Femur (tissue), 1 donor: ENCODE data around the gene PERM1.
"Not testable (repeated sequence)": the region's sequence is repeated elsewhere in the genome, so short reads cannot be mapped to it uniquely, and the experiment has no call there.

Experiments used
- DNase-seq: peaks from one replicate; pipeline ENCODE4 v3.0.0-alpha.2; 2017

The PERM1 gene

DNA sequence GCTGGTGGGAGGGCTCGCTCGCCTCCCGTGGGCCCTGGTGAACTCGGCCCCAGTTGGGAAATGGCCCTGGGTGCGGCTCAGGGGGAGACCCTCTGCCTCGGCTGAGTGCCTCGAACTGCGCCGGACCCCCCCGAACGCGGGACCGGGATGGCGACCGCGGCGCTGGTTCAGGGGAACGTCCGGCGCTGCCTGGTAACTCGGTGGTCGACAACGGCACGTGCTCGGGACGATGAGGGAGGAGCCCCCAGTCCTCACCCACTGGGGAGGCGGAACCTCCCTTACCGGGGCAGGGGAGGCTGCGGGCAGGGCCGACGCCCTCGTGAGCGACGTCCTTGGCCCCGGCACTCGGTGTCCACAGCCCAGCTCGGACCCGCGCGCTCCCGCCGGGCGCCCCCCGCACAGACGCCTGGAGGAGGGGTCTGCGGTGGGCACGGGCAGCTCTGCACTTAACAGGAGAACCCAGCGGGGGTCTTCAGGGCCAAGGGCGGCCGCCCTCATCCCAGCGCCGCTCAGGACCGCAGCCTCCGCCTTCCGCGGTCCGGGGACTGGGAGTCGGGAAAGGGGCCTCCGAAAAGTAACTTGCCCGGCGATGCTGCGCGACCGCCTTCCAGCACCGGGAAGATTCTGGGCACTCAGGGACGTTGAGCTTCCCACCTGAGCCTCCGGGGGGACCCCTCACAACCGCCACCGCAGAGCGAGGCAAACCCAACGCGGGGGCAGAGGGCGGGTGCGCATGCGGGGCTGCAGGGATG lies 16.3 kb upstream of the PERM1 start:
- DNase-seq: peak; percentile 39

DNA sequence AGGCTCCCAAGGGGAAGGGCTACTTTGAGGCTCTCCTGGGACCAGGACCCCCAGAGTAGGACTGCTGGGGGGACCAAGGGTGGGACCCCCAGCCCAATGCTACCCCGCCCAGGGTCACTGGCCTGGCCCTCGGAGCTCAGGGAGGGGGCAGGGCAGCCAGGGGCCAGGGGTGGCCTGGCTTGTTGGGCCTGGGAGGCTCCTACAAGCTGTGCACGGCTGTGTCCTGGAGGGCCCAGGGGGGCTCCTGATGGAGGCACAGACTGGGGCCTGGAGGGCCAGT lies 15.8 kb upstream of the PERM1 start:
- DNase-seq: no peak

DNA sequence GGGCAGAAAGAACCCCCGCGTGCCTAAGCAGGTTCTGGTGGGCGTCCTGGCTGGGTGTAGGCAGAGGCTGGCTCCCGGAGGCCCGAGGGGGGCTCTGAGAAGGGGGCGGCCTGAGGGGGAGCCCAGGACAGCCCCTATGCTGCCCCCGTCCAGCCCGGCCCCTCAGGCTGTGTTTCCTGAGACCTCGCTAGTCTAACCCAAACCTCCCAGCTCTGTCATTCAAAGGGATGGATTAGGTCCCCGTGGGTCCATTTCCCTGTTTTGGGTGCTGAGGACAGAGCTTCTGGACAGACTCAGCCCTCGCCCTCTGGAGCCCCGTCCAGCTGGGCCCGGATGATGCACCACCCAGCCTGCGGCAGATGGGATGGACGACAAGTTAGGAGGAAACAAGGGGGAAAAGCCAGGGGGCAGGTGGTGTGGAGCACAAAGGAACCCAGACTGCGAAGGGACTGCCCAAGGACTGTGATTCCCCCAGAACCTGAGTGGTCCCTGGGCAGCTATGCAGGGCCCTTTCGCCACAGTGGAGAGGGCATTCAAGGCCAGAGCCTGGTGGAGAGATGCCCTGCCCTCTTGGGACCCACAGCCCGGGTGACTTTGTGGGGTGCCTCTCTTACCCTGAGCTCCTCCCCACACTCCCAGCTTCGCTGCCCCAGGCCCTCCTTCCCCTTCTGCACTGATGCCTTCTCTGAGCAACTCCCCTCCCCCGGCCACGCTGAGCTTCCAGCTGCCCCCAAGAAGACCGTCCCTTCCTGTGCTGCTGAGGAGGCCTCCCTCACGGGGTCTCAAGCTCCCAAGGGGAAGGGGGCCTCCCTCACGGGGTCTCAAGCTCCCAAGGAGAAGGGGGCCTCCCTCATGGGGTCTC lies 15.2 kb upstream of the PERM1 start:
- DNase-seq: no peak

DNA sequence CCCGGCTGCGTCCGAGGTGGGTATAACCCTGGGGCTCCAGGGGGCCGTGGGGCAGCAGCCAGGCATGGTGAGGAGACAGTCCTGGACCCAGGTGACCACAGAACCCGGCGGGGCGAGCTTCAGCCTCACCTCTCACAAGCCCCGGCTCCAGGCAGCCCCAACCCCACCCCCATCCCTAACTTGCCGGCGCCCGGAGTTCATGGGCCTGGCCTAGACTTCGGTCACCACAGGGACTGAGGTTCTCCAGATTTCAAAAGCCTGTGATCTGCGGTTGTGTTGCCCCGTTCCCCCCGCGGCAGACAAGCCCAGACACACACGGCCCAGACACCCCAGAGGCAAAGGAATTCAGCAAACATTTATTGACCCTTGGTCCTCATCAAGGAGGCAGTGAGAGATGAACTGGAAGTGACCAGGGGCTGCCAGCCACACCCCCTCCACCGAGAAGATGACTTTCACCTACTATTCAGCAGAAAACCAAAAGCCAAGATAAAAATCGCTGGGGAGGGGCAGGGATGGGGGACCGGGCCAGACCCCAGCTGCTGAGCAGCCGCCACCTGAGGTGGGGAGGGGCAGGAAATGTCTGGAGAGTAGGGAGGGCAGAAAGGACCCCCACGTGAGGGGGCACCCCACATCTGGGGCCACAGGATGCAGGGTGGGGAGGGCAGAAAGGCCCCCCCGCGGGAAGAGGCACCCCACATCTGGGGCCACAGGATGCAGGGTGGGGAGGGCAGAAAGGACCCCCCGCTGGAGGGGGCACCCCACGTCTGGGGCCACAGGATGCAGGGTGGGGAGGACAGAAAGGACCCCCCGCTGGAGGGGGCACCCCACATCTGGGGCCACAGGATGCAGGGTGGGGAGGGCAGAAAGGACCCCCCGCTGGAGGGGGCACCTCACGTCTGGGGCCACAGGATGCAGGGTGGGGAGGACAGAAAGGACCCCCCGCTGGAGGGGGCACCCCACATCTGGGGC lies 14.1 kb upstream of the PERM1 start:
- no peak for DNase-seq

DNA sequence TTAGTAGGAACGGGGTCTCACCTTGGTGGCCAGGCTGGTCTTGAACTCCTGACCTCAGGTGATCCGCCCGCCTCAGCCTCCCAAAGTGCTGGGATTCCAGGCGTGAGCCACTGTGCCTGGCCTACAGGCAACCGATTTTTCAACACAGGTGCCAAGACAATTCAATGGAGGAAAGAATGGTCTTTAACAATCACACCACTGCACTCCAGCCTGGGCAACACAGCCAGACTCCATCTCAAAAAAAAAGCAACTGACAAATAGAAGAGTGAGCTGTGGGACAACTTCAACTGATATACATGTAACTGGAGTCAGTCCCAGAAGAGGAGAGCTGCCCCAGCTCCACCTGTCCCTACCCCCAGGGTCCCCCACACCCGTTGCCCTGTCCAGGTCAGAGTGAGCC lies 12.7 kb upstream of the PERM1 start:
- not testable (repeated sequence) for DNase-seq

DNA sequence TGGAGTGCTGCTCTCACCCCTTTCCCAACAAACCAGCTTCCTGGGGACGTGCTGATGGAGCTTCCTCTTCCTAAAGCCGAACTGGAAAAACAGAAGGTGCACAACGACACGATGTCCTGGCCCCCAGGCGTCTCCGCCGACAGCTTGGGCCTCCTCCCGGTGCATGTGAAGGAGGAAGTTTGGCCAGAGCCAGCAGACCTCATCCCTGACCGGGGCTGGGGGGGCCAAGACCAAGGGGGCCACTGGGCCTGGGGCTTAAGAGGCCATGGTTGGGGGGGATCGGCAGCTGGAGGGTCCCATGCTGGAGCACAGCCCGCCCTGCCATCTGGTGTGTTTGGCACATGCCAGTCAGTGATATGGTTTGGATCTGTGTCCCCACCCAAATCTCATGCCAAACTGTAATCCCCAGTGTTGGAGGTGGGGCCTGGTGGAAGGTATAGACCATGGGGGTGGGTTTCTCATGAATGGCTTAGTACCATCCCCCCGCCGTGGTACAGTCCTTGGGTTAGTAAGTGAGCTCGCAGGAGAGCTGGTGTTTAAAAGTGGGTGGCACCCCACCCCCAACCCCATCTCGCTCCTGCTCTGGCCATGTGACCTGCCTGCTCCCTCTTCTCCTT lies 11.6 kb upstream of the PERM1 start:
- no peak for DNase-seq

DNA sequence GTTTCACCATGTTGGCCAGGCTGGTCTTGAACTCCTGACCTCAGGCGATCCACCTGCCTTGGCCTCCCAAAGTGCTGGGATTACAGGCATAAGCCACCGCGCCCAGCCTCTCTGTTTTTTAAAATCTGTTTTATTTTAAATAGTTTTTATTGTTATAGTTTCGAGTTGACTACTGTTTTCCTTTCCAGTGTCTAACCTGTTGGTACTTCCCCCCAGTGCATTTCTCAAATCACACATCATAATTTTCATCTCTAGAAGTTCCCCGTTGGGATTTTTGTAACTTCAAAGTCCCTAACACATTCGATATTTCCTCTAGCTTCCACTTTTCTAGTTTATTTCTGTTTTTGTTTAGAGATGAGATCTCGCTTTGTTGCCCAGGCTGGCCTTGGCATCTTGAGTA lies 10.5 kb upstream of the PERM1 start:
- no peak for DNase-seq

DNA sequence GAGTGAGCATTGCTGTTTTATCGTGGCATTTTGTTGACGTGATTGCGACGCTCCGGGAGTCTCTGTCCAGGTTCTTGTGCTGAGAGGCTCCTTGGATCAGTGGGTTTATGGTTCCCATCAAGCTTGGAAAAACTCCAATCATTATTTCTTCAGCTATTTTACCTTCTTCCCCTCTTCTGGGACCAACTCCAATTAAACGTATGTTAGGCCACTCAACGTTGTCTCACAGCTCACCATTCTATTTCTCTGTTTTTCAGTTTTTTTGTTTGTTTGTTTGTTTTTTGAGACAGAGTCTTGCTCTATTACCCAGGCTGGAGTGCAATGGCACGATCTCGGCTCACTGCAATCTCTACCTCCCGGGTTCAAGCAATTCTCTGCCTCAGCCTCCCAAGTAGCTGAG lies 10.0 kb upstream of the PERM1 start:
- DNase-seq: no peak

DNA sequence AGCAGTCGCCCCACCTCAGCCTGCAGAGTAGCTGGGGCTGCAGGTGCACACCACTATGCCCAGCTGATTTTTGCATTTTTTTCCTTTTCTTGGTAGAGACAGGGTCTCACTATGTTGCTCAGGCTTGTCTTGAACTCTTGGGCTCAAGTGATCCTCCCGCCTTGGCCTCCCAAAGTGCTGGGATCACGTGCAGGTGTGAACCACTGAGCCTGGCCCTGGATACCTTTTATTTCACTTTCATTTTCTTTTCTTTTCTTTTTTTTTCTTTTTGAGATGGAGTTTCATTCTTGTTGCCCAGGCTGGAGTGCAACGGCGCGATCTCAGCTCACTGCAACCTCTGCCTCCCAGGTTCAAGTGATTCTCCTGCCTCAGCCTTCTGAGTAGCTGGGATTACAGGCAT lies 9.4 kb upstream of the PERM1 start:
- DNase-seq: not testable (repeated sequence)

DNA sequence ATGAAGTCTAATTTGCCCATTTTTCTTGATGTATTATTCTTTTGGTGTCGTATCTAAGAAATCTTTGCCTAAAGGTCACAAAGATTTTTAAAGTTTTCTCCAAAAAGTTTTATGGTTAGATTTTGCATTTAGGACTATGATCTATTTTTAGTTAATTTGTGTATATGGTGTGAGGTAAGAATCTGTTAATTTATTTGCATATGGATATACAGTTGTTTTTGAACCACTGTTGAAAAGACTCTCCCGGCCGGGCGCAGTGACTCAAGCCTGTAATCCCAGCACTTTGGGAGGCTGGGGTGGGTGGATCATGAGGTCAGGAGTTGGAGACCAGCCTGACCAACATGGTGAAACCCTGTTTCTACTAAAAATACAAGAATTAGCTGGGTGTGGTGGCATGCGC lies 6.2 kb upstream of the PERM1 start:
- DNase-seq: not testable (repeated sequence)

DNA sequence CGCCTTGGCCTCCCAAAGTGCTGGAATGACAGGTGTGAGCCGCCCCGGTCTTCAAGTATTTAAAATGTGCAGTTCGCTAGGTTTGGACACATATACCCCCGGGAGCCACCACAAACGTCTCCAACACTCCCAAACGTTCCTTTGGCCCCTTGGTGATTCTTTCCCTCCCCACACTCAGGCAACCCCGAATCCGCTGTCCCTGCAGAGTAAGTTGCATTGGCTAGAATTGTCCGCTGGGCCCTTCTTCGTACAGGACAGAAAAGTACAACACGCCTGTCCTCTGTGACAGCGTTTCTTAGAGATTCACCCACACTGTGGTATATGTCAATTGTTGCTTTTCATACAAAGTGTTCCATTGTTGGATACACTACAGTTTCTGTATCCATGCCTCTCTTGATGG lies 3.2 kb upstream of the PERM1 start:
- DNase-seq: no peak

DNA sequence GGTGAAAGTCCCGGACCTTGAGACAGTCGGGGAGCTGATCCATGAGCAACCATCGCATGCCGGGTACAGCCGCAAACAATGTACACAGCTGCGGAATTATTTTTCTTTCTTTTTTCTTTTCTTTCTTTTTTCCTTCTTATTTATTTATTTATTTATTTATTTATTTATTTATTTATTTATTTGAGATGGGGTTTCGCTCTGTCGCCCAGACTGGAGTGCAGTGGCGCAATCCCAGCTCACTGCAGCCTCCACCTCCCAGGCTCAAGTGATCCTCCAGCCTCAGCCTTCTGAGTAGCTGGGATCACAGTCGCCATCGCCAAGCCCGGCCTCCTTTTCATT lies 2.6 kb upstream of the PERM1 start:
- no peak for DNase-seq

DNA sequence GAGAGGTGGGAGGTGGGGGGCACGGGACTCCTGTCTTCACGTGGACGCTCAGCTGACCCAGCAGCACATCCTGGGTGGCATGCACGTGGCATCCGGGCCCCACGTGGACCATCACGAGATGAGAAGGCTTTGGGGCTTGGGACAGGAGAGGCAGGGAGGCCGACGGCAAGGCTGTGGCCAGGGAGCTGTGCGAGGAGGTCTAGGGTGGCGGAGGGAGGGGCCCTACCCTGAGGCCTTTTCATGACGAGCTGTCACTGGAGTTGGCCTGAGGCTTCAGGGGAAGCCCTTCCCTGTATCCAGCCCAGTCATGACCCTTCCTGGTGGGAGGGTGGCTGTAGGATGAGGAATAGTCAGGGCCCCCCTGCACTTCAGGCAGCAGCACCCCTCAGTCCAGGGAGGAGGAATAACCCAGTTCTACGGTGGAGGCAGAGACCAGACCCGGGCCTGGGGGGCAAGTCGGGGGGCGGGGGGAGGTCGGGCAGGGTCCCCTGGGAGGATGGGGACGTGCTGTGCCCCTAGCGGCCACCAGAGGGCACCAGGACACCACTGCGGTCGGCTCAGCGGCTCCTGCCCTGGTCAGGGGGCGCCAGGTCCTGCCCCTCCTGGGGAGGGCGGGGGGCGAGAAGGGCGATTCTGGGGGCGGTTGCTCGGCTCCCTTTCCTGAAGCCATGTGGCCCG lies 2.0 kb upstream of the PERM1 start:
- DNase-seq: peak; percentile 69

DNA sequence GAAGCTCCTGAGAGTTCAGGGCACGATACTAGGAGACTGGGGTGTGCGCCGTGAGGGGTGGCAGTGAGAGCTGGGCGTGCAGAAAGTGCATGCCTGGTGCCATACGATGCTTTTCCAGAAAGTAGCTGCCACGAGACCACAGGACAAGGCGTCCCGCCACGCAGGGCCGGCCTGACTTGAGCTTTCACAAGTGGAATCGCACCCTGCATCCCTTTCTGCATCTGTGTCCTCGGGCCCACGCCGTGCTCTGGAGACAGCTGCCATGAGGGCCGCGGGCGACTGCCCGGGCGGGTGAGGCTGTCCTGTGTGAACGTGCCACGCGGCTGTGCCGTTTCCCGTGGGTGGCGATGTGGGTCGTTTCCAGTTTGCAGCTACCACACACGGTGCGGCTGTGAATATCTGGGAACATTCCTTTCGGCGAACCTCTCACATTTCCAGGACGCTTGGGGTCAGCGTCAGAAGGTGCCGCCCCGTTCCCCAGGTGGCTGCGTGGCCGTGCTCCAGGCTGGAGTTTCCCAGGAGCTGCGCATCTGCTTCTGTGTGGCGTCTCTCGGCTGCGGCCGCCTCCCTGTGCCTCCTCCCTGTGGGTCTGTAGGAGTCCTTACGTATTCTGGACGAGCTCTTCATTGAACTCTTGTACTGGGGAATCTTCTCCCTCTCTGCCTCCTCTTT lies 1.0 kb upstream of the PERM1 start:
- no peak for DNase-seq

DNA sequence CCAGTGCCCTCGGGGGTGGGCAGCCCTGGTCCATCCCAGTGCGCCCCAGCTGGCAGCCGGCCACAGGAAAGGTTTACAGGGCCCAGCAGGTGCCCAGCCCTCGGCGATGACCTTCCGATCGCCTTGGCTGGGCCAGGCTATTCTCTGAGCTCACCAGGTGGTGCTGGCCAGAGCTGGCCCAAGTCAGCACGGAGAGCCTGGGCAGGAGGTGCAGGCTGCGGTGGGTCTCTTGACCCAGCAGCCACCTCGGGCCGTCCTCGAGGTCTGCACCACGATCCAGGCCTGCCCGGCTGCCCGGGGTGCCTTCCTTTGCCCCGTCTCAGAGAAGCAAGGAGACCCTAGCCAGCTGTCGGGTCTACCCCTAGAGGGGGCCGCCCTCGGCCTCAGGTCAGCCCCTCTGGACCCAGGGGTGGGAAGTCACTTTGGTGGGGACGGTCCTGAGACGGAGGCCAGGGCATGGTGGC lies 370 bp downstream of the PERM1 start:
- DNase-seq: peak; percentile 18

DNA sequence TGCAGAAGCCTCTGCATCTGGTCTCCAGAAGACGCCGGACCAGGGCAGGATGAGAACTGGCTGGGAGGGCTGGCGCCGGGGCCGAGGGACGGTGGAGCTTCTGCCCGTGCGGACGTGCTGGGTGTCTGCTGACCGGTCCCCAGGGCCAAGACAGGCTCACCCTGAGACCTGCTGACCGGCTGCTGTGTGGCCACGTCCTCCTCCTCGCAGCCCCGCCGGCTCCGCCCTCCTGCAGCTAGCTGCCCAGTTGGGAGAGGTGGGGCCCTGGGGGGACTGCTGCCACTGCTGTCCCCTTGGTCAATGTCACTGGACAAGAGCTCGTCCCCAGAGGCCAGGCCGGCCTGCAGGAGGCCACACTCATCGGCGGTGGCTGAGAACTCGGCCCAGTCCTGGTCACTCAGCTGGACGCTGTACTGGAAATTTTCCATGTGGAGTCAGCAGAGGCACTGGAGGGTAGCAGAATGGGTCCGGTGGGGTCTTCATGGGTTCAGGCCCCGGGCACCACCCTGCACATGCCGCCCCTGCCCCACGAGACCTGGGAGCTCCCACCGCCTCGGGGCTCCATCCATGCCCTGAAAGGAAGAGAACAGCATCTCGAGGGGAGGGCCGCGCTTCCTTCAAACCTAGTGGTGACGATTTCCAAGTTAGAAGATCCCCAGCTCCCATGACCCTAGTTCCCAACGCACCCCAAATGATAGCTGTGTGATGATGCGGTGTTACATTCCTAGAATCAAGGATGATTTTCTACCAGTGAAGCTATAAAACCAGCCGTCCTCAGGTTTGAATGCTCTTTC lies 1.1 kb downstream of the PERM1 start:
- peak; percentile 23 for DNase-seq

DNA sequence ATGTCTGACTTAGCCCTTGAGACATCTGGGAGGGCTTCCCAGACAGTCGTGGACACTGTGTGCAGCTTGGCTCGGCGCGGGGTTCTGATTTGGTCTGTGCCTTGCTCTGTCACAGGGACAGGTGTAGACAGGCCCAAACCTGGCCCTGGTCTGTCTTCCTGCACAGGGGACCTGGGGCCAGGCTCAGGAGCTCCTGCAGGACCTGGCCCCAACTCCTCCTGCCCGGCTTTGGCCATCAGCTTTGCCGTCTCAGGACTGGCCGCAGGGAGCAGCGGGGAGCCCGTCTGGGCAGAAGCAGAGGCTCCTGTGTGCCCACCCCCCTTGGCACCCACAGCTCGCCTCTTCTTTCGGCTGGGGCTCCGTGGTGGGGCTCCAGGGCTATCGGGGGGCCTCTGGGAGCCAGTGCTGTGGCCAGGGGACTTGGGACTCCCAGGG lies 1.7 kb downstream of the PERM1 start:
- no peak for DNase-seq

DNA sequence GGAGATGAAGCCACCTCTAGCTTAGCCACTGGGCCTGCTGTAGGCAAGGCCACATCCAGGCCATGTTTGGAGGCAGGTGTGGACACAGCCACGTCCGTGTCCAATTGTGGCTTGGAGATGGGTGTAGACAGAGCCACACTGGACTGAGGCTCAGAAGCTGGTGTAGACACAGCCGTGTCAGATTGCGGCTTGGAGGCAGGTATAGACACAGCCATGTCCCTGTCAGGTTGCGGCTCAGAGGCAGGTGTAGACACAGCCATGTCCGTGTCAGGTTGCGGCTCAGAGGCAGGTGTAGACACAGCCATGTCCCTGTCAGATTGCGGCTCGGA lies 2.2 kb downstream of the PERM1 start:
- no peak for DNase-seq

DNA sequence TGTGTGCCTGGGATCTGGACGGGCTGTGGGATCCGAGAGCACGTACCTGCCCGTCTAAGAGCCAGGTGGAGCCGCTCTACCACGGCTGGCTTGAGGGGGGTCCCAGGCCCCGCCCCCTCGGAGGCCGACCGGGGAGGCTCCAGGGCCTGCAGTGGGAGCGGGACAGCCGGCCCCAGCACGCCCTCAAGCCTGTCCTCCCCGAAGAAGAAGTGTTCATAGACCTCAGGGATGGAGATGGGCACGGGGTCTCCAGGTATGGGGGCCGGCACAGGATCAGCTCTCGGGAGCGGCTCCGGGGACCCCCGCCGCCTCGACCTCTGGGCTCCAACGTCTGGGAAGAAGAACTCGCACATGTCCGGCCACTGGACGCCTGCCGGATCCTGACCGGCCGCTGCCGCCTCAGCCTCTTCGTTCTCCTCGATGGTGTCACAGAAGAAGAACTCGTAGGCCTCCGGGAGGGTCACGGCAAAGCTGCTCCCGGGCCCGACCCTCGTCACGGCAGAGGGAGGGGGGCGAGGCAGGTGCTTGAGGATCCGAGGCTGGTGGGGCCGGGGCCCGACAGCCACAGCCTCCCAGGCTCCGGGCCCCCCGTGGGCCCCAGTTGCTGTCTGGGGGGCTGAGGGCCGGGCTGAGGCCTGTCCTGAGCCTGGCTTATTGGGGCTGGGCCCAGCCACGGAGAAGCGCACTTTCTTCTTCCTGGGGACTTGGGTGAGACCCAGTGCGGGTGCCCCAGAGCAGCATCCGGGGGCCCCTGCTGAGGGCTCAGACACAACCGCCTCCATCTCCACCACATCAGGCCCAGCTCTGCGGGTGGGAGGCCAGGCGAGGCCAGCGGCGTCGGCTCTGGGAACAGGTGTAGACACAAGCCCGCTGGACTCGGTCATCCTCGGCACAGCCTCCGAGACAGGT lies 2.8 kb downstream of the PERM1 start:
- no peak for DNase-seq
